NCI-H2107 (cell line): Measurements from ENCODE around the gene LRRC45.

Experiments
- DNase-seq: peaks from one replicate; lab custom pipeline; 2025; lab: John Stamatoyannopoulos, UW

Gene LRRC45

DNA sequence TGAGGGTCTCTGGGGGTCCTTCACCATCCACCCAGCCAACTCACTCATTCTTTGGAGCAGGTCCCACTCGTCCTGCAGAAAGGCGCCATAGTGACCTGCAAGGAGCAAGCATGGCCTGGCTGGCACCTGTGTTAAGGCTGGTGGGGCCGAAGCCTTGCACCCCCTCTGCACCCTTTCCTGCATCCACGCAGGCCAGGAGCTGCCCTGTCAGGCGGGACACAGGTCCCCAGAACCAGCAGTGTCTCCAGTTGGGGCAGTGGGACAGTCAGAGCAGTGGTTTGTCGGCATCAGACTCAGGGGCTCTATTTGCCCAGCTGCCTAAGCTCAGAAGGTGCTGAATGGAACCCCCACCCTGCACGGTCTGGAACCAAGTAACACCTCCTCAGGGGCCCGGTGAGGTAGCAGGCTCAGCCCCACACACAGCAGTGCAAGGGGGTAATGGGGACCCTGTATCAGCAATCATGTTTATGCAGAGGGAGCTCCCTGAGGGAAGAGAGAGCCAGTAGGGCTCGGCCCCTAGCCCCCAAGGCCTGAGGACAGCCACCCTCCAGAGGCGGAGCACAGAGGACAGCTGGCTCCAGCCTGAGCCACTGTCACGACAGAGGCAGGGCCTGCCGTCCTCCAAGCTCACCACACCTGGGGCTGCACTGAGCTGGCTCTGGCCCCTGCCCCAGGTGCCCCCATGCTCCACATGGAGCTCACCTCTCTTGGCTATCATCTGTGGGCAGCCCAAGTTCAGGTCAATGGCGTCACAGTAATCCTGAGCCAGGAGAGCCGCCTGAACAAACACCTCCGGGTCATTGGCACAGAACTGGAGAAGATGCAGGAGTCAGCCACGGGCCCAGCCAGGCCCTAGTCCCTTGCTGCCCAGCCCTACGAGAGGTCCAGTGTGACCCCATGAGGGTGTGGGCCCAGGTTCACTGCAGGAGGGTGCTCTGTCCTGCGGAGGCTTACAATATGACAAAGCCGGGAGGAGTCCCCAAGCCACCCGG is 40.6 kb downstream of the LRRC45 start:
- no peak for DNase-seq

DNA sequence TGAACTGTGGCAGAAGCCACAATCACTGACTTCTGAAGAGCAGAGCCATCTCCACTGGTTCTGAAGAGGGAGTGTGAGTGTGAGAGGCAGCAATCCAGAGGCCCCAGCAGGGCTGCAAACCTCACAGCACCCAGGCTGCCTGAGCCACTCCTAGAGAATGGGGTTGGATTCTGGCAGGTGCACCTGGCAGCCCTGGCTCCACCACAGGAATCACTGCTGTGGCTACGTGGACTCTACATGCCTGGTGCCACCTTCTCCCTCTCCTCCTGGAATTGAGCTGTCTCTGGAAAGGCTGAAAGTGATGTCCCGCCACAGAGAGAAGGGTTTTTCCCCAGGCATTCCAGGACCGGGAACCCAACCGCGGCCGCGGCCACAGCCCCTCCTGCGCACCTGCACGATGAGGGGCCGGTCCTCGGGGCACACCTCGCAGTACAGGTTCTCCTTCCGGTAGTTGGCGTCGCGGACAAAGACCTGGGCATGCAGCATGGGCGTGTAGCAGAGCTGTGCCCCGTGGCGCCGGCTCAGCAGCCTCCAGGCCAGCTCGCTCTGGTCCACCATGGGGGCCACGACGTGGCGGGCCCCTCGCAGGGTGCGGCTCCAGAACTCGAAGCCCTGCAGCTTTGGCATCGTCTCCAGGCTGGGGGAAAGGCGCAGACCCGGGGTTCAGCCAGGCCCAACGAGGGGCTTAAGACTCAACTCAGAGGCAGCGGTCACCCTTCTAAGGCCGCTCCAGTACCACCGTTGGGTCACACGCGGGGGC is 41.5 kb downstream of the LRRC45 start:
- peak; percentile 22 for DNase-seq

DNA sequence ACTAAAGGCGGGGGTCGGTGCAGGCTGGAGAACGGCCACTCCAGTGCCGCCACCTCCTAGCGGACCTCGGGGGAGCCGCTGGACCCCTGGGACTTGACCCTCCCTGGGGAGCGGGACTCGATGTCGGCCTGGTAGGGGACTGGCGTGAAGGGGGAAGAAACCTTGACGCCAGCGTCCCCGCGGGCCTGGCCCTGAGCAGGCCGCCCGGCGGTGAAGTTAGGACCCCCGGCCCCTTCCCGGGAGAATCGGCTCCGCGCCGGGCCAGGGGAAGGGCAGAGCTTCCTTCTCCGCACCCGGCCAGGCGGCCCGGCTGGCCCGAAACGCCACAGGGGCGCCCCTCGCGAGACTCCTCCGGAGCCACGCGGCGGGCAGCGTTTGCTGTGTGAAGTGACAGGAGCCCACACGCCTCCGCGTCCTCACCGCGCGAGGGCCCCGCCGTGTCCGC is 42.1 kb downstream of the LRRC45 start:
- no peak for DNase-seq

GRCh38 chr17:82065638-82066303 is 42.7 kb downstream of the LRRC45 start, which contains the start of gene DUS1L:
Gene DUS1L, minus strand, starts transcription at chr17:82065804. Its CDS starts 745 bp downstream, at chr17:82065059.
- DNase-seq: peak; percentile 11

DNA sequence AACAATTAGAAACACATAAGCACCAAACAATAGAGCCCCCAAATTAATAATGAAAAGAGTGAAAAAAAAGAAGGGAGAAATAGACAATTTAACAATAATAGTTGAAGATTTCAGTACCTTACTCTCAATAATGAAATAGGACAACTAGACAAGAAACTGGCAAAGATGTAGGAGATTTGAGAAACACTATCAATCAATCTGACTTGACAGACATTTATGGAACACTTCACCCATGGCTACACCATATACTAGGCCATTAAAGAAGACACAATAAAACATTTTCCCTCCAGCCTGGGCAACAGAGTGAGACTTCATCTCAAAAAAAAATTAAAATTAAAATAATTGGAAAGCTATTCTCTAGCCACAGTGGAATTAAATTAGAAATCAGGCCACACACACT is 47.5 kb downstream of the LRRC45 start:
- no peak for DNase-seq

DNA sequence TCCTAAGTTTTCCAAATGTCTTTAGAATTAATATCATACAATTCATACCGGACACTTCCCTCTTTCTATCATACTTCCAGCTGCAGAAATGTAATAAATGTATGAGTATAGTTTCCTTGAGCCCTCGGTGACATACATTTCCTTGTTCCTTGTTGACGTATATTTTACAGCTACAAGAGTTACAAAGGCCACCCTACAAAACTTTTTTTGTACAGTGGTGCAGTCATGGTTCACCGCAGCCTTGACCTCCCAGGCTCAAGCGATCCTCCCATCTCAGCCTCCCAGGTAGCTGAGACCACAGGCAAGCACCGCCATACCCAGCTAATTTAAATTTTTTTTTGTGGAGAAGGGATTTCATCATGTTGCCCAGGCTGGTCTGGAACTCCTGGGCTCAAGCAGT is 49.7 kb downstream of the LRRC45 start:
- no peak for DNase-seq

GRCh38 chr17:82073446-82073845 is 50.3 kb downstream of the LRRC45 start:
- DNase-seq: no peak

DNA sequence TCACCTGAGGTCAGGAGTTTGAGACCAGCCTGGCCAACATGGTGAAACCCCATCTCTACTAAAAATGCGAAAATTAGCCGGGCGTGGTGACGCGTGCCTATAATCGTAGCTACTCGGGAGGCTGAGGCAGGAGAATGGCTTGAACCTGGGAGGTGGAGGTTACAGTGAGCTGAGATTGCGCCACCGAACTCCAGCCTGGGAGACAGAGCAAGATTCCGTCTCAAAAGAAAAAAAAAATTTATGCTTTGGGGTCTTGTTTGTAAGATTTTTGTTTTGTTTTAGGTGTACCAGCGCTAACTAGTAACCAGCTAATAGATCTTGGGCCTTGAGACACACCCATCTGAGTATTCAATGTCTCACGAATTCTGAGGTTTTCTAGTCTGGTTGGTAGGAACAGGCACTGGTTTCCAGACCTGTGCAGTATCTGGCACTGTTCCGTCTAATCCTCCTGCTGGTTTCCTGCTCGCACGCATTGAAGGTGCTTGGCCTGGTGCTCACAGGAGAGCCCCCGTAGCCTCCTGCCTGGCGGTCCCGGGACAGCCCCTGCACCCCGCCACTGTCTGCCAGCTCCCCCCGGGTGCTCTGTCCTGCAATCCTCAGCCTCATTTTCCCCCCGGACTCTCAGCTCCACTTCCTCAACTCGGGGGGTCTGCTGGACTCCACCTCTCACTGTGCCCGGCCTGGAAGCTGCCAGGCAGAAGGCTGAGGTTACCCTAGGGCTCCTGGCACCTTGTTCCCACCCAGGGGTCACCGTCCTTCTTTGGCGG is 53.1 kb downstream of the LRRC45 start:
- no peak for DNase-seq

GRCh38 chr17:82076785-82077591 is 53.9 kb downstream of the LRRC45 start:
- no peak for DNase-seq

DNA sequence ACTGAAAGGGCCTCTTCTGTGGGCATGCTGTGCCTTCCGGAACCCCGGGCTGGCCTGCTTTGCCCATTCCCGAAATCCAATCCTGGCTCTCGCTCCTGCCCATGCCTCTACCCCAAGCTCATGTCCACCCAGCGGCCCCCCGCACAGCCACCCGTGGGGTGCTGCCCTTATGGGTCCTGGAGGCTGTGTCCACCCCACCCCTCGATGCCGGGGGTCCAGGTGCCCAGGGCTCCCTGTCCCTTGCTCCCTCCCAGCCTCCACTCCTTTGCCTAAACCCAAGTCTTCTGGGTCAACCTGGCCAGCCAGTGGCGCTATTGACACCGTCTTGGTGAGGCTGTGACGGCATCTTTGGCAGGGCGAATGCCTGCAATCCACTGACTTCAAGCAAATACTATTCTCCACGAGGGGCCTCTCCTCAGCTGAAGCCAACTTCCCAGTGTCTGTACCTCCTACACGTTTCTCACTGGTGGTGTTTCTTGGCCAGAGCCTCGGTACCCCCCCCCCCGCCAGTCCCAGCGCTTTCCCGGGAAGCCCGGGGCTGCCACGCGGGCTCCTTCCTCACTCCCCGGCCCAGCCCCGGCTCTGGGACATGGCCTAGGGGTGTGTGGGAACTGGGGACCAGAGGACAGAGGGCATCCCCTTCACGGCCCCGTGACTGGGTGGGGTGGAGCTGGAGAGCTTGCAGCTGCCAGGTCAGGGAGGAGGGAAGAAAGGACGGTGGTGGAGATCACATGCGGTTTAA is 54.7 kb downstream of the LRRC45 start:
- DNase-seq: no peak

DNA sequence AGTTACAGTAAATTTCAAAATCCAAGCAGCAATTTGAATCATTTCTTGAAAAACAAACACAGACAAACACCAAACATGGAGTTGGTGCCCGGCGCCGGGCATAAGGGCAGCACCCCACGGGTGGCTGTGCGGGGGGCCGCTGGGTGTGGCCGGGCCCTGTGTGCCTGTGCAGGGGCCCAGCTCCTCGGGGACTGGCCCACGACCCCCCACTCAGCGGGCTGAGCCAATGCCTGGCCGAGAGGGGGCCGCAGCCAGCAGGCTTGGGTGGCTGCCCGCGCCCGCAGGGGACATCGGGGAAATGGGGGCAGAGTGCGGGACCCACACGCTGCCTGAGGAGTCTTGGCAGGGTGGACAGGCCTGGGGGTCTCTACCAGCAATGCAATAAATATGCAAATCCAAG is 55.3 kb downstream of the LRRC45 start:
- no peak for DNase-seq

- DNase-seq: no peak
These were observed 56.0 kb downstream of the LRRC45 start for GRCh38 chr17:82079001-82079677.

GRCh38 chr17:82080048-82080788 is 57.1 kb downstream of the LRRC45 start:
- no peak for DNase-seq
